Hematopoietic multipotent progenitor cell treated with erythropoietin and hydrocortisone succinate and interleukin-3 and kit ligand, for 6 days (in vitro differentiated cells): Measurements from ENCODE around the gene BAG2.

Source experiments
- DNase-seq: peaks from one replicate; pipeline ENCODE4 v3.0.0-alpha.2; 2015

Gene BAG2

DNA sequence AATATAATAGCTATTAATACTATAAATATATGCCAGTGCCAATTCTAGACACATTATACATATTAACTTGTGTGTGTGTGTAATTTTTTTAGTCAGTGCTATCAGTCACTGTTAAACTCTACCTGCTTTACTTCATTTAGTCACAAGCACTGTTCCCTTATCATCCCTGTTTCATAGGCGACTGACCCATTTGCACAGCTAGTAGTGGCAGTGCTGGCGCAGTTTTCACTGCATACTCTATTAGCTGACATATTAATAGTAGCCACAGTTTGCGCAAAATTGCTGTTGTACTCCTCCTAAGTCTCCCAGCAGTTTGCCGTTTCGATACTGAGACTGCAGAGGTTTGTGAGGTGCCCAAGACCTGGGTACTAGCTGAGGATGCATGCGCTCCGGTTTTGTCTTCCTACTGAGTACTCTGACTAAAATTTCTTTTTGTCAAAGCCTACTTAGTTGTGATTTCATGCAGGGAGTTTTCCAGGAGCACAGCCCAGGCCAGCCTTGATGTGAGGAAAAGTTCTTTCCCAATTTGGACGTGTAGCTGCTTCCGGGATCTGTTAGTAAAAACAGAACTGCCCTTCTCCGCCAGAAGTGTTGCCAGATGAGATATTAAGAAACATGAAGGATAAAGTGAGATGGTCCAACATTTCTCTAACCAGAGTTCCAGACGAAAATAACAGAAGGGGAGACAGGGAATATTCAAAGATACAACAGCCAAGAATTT is 5.6 kb downstream of the BAG2 start:
- DNase-seq, result peak; percentile 17

DNA sequence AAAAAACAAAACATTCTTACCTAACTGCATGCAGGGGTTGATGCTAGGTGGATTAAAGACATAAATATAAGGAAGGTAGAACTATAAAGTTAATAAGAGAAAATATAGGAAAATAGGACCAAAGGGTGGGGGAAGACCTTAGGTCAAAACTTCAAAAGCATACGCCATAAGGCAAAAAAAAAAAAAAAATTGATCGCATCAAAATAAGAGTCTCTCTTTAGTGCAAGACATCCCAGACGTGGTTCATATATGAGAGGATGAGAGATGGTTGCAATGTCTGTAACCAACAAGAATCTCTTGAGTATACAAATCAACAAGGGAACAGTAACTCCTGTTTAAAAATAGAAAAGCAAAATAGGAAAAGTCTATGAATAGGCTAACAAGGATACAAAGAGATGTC is 8.5 kb downstream of the BAG2 start:
- DNase-seq, result no peak

DNA sequence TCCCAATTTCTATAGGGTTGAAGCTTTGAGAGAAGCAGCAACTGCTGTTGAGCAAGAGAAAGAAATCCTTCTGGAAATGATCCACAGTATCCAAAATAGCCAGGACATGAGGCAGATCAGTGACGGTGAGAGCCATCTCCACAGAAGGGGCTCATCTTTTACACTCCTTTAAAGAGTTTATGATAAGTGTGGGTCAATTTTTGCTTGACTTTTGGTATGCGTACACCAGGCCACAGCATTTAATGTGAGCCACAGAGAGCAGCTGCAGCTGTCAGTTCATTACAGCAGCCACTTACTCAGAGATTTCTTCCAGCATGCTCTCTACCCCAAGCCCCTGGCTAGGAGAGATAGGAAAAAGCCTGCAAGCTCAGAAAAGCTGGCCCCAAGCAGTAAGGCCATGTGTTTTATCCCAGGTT is 9.9 kb downstream of the BAG2 start:
- peak; percentile 46 for DNase-seq

DNA sequence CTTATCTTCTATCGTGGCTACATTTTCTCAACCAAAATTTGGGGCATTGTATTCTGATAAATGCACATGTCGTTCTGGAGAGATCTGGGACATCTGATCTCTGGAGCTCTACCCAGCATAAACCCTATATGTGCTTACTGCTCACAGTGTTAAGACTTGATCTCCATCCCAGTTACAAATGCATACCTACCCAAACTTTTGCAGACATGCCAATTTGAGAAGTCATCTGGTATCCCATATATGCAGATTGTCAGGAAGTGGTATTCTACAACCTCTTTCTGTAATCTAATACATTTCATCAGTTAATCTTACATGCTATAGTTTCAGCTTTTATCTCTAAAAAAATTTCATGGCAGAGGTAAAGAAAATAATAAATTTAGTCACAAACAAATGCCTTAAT is 11.2 kb downstream of the BAG2 start:
- peak; percentile 13 for DNase-seq

DNA sequence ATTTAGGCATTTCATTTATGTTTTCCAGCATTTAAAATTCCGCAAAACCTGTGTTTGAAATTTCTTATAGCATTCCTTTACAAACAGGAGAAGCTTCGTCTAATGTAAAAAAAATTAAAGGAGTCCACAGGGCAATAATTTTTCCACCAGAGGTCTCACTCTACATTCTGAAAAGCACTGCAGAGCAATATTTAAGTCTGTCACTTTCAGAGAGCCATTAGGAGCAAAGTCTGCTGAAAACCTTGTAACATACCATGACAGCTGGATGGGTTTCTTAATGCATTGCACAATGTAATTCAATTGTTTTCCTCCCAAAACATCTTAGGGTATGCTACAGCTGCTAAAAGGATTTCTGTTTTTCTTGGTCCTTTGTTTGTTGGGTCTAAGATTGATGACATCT is 18.0 kb downstream of the BAG2 start:
- peak; percentile 44 for DNase-seq

DNA sequence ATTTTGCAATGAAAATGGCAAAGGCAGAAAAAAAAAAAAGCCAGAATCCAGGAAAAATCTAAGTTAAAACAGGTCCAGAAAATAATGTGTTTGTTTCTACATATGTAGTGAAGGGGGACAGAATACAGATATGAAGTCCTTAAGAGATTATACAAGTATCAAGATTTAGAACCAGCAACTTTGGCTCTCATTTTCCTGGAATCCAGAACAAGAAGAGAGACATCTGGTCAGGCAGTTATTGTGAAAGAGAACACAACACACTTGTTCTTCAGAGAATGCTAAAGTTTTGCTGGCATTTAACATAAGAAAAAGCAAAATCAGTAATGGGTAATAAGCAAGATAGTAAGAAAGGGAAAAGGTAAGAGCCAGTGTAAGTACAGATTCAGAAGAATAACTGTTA is 21.1 kb downstream of the BAG2 start:
- DNase-seq, result peak; percentile 30

DNA sequence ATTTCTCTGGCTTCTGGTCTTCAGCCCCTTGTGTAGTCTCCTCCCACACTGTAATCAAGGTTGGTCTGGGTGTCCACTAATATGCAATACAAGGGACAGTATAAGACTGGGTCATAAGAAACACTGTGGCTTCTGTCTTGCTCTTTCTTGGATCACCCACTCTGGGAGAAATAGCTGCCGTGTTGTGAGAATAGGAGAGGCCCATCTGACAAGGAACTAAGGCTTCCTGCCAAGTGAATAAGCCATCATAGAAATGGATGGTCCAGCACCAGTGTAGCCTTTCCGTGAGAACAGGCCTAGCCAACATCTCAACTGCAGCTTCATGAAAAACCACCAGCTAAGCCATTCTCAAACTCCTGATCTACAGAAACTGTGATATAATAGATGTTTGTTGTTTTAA is 23.3 kb downstream of the BAG2 start:
- DNase-seq, result no peak

DNA sequence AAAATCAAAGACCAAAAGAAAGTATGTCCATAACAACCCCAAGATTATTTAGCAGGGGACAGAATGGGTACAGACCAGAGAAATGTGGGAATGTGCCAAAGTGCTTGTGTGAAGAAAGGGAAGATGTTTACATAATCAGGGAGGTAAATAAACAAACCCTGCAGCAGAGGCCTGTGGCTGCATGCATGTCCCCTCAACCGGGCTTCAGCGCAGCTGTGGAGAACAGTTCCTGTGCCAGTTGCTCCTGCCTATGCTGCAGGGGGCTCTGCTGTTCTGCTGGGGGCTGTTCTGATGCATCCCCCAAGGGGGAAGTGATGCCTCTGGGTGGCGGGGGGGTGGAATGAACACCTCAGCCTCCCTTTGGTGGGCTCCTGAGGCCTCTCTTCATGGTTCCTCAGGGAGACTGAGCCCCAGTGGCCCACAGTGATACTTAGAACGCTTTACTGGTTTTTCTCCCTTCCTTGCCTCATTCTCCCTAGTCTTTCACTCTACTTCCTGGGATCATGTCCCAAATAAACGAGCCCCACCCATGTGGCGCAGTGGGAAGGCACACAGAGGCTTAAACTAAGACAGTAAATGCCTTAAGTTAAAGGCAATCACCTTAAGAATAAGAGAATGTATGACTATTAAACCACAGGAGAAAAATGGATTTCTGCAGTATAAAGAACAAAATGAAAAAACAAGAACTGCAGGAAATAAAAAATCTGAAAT is 27.0 kb downstream of the BAG2 start:
- DNase-seq, result no peak

DNA sequence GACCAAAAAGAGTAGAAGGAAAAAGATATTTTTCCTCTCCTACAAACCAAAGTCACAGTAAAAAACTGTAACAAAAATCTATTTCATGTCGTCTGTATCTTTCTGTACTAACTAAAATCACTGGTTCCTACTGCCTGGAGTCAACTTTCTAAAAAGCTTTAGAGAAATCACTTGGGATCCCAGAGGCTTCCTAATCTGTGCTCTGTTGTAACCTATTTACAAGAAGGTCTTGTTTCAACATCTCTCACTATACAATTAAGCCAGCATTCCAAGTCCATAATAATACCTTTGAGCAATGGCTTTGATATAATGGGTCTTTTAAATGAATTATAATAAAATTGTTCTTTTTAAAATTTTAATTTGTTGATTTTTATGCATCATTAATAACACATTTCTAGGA is 29.6 kb downstream of the BAG2 start:
- no peak for DNase-seq

DNA sequence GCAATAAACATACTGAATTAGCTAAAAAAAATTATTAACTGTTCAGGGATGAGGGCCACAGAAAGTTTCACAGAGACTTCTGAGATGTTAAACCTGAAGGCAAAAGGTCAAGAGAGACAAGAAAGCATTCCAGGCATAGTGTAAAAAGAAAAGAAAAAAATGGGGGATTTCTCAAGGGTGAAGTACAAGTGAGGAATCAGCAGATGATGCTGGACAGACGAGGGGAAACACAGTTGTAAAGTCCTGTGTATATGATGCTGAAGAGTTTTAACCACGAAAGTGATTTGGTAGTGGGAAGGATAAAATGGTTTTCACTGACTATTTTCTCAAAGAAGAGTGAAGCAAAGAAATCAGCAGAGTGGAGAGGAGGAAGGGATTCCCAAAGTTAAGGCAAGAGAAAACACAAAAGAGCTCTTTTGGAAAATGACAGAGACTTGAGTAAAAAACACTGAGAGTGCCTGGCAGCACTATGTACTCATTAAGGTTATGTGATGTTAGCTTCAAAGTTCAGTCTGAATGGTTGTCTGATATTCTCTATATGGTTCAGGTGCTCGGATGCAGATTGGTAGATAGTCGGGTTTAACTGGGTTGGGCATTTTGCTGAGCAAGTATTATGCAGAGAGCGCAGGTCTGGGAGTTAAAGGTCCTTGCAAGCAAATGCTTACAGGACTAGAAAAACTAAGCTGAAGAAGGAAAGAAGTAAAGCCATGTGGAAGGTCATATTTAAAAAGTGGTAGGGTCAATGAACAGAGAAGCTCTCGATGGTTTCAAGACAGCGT is 33.6 kb downstream of the BAG2 start:
- no peak for DNase-seq

DNA sequence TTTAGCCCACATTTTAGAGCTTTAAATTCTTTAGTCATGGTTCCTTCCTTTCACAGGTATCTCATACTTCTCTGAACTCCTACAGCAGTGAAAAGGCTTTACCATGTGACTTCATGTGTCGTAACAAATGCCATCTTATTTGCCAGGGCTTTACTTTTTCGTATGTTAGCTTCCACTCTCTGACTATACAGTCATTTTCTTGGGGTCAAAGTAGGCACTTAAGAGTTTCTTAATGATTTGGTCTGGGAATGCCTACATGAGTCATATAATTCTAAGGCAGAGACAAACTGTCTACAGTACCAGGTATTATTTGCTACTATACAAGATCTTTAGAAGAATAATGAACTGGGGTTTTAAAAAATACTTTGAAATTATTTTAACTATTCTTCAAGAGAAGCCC is 35.0 kb downstream of the BAG2 start:
- no peak for DNase-seq

DNA sequence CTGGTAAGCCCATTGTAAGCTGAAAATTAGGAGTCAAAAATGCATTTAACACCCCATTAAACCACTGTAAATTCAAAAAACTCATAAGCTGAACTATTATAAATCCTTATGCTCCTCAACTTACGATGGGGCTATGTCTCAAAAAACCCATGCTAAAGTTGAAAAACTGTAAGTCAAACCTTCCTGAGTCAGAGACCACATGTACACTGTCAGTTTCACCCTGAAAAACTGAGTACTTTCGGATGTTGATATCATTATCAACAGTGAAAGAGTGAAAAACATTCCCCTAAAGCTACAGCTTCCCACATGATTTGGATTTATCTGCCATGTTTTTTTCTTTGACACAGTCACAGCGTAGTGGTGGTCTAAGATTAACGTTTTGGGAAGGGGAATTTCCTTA is 35.7 kb downstream of the BAG2 start:
- no peak for DNase-seq

DNA sequence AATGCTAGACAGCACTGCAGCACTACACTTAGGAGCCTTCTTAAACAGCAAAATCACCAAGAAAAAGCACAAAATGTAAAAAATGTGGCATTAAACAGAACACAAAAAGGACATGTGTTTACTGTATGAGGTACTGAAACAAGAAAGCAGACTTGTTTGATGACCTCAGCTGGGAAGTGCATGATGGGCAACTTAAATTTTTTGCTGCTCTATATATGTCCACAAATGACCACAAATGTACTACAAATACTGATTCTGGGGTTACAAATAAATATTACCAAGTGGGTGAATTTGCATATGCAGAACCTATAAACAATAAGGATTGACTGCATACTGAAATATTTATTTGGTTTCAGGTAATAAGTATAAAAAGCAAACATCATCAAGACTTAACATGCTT is 36.9 kb downstream of the BAG2 start:
- DNase-seq, result no peak

DNA sequence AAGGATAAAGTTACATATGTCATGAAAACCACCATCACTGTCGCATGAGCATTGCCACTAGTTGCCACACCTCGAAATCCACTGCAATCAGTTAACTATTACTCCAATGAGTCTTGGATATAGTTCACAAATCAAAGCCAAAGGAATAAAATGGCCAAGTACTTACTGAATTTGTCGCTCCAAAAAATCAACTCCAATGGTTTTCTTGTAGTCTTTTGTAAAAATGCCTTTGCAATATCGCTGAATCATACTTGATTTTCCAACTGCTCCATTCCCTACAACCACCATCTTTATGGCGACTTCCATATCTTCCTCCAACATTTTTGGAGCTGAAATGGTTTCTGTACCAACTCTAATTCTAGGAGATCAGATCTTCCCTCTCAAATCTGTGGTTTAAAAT is 37.9 kb downstream of the BAG2 start:
- DNase-seq, result no peak

DNA sequence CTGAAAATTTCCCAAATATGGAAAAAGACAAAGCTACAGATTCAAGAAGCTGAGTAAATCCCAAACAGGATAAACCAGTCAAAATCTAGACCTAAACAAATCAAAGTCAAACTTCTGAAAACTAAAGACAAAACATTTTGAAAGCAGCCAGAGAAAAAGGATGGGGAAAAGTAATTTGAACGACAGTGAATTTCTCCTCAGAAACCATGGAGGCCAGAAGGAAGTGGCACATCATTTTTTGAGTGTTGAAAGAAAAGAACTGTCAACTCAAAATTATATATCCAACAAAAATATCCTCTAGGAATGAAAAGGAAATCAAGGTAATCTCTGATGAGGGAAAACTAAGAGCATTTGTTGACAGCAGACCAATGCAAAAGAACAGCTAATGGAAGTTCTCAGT is 43.1 kb downstream of the BAG2 start:
- DNase-seq, result no peak

DNA sequence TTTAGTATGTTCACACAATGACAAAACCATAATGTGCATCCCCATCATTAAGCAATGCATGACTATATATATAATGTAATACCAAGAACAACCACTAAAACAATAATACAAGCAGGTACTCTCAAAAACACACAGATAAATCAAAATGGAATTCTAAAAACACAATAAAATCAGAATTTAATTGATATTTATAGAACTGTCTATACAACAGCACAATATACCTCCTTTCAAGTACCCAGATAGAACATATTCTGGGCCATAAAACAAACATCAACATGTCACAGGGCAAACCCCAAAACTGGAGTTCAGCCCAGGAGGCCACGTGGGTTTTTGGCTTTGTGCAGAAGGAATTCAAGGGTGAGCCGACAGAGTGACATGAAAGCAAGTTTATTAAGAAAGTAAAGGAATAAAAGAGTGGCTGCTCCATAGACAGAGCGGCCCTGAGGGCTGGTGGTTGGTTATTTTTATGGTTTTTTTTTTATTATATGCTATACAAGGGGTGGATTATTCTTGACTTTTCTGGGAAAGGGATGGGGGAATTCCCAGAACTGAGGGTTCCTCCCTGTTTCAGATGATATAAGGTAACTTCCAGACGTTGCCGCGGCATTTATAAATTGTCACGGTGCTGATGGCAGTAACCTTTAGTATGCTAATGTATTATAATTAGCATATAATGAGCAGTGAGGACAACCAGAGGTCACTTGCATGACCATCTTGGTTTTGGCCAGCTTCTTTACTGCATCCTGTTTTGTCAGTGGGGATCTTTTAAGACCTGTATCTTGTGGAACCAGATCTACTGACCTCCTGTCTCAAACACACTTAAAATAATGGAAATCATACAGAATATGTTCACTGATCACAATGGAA is 44.3 kb downstream of the BAG2 start:
- peak; percentile 18 for DNase-seq

DNA sequence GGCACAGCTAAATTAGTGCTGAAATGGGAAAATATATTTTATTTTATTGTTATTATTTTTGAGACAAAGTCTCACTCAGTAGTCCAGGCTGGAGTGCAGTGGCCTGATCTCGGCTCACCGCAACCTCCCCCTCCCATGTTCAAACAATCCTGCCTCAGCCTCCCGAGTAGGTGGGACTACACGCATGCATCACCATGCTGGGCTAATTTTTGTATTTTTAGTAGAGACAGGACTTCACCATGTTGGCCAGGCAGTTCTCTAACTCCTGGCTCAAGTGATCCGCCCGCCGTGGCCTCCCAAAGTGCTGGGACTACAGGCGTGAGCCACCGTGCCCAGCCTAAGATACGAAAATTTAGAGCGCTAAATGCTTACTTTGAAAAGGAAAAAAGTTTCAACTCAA is 45.1 kb downstream of the BAG2 start:
- DNase-seq, result no peak

DNA sequence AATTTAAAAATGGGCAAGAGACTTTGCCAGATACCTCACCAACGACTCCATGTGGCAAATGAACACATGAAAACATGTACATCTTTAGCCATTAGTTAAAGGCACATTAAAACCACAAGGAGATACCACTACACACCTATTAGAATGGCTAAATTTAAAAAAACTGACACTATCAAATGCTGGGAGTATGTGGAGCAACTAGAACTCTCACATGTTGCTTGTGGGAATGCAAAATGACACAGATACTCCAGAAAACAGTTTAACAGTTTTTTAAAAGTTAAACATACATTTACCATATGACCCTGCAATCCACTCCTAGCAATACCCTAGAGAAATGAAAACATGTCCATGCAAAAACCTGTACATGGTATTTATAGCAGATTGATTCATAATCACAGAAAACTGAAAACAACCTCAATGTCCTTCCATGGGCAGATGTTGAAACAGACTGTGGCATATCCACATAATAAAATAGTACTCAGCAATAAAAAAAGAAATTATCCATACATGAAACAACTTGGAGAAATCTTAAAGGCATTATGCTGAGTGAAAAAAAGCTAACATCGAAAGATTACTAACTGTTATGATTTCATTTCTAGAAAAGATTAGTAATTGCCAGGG is 48.1 kb downstream of the BAG2 start:
- DNase-seq, result no peak

DNA sequence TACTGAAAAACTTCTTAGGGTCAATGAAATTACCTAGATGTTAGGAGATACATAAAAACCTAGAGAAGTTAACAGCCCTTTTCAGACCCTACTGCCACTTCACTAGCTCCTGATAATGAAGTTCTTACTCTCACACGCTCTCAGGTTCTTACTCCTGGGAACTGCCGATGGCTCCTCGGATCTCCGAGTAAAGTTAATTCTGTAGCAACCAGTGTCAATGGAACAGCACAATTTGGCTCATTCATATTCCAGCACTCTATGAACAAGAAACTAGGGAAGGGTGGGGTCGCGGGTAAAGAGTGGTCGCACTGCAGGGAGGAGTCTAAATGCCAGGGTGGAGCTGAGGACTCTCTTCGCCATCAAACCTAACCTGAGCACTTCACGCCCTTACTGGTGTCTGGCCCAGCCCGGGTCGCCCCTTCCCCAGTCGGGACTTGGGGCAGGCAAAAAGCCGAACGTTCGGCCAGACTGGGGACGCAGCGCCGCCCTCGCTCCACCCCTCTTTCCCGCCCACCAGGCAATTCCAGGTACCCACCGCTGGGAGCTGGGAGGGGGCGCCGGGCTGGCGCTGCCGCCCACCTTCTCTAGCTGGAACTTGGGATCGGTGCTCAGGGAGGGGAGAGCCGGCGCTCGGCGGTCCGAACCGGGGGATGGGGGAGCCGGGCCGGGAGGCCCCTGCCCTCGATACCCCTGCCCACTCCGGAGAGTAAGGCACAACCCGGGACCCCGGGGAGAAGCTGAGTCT is 49.2 kb downstream of the BAG2 start:
- DNase-seq, result peak; percentile 72

DNA sequence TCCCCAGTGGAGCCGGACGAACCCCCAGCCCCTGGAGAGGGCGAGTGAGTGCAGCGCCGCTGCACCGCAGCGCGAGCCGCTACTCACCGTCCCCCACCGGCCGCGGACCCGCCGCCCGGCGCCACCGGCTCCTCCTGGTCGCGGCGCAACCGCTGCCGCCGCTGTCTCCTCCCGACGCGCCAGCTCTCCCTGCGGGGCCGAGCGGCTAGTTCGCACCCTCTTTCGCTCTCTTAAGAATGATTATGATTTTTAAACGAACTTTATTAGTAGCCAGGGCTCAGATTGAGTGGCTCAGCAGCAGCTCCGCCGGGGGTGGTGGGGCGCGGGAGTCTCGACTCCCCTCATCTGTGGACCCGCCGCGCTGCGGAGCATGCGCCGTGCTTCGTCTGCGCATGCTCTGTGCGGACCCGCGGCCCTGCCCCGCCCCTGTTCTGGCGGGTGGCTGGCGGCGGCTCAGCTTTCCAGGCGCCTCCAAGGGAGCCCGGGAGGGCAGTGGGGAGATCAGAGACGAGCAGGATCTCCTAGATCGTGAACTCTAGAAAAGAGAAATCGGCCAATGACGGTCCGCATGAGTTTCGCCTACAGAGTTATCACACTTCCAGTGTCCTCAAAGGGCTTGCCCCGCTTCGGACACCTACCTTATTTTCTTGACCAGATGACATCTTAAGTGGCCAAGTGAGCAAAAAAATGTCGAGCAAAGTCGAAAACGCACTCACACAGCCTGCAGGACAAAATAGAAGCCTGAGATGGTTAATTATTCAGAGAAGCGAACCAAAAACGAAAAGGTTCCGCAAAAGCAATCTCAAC is 50.0 kb downstream of the BAG2 start, which contains the start of gene RAB23:
Gene RAB23, minus strand, starts transcription at position 372 of the 807 bp plus-strand sequence. CDS start 11,927 bp downstream, outside the sequence.
- peak; percentile 85 for DNase-seq

DNA sequence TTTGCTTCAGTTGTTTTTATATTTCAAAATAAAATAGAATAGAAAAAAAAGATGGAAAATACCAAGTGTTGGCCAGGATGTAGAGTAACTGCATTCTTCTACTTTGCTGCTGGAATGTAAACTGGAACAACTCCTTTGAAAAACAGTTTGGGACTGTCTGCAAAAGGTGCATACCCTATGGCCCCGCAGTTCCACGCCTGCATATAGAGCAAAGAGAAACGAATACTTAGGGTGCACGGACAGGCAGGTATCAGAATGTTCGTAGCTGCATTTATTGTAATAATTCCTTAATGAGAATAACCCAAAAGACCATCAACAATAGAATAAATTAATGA is 50.6 kb downstream of the BAG2 start:
- DNase-seq, result peak; percentile 35
